ENCODE data around the gene ARMC12. TPM values are rescaled to one million over a fixed set of nuclear protein-coding genes. Genes with fewer than 3 reads are reported as not detected.

The ARMC12 gene
- total RNA-seq, 4 donors from 2014 or later, result 0.51 to 1.7 (median 1.0) TPM

DNA sequence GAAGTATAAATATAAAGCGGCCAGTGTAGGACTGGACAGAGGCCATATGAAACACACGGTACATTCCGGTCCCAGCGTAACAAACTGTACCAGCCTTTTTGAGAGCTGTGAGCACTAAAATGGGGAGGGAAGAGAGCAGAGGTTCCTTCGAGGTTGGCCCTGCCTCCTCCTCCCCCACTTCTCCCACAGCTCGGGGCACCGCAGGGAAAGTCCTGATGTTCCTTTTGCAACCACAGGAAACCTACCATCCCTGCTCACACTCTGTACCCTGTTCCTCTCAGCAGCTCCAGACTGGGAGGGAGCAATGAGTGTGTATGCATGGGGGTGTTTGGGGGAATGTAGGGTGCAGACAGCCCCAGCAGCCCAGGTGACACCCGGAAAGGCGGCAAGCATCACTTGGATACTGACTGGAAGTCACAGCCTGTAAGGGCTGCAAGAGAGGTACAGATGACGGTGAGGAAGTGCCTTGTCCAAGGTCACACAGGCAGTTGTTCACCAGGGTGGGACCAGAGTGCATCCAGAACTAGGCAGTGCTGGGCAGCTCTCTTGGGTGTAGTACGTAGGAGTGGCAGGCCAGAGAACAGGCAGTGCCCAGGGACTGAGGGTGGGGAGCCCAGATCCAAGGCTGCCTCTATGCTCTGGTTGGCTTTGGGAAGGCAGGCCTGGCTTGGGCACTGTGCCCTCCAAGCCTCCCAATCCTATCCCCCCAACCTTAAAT is 11.0 kb upstream of the ARMC12 start:
- TF ChIP-seq, protein P1, sequence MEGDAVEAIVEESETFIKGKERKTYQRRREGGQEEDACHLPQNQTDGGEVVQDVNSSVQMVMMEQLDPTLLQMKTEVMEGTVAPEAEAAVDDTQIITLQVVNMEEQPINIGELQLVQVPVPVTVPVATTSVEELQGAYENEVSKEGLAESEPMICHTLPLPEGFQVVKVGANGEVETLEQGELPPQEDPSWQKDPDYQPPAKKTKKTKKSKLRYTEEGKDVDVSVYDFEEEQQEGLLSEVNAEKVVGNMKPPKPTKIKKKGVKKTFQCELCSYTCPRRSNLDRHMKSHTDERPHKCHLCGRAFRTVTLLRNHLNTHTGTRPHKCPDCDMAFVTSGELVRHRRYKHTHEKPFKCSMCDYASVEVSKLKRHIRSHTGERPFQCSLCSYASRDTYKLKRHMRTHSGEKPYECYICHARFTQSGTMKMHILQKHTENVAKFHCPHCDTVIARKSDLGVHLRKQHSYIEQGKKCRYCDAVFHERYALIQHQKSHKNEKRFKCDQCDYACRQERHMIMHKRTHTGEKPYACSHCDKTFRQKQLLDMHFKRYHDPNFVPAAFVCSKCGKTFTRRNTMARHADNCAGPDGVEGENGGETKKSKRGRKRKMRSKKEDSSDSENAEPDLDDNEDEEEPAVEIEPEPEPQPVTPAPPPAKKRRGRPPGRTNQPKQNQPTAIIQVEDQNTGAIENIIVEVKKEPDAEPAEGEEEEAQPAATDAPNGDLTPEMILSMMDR (IDR thresholded peaks at IDR 0.05; ENCODE audit: low read depth), result no peak

DNA sequence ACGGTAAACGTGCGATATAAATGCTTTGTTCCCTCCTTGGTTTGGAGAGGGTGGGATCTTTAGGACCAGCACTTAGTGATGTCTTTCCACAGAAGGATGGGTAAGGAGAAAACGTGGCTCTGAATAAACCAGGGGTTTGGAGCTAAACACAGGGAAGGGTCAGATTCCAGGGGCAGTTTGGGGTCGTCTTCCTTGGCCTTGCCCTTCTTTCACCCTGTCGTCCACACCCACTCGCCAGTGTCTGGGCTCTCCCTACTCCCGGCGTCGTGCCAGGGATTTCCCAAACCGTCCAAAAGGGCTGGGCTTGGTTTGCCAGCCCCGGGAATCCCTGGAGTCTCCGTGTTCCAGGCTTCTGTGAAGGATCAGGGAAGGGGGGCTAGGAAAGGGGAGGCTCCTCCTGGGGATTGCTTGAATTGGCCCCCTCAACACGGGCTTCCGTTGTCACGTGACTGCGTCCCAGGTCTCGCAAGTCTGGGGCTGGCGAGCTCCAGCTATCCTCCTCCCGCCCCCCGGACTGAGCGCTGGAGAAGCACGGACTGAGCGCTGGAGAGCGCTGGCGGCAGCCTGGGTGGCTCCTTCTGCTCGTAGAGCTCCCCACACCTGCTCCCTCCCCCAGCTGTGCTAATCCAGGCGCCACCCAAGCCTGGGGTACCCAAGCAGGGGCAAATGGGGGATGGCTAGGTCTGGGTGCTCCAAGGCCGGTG is 9.4 kb upstream of the ARMC12 start:
- TF ChIP-seq, protein P1 (IDR thresholded peaks at IDR 0.05; ENCODE audit: low read depth), result no peak

DNA sequence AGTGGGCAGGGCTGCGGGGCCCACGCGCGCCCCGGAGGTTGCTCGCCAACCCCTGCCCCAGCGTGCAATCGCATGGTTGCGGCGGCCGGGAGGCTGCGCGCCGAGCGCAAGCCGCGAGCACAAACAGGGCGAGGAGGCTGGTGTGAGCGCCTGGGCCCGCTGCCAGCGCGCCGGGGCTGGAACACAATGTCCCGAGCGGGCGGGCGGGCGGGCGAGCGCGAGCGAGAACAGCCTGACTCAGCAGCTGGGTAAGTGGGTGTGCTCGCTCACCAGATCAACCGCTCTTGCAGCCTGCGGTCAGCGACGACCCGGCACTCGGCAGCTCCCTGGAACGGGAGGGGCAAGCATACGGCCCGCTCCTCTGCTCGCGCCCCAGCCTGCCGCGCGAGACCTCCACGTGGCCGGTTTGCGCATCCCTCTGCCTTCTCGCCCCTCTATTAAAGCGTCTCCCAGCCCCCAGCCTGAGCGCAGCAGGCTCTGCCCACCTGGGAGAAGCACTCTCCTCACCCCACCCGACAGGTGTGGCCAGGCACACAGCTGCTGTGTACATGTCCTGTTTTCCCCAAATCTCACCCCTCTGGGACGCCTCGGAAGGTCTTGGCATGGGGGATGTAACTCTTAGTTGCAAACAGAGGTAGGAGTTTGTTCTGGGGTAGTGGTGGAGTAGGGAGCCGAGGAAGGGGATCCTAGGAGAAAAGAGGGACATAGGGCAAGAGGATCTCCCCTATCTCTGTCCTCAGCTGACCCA is 8.7 kb upstream of the ARMC12 start:
- TF ChIP-seq, protein P1 (IDR thresholded peaks at IDR 0.05; ENCODE audit: low read depth), result no peak

DNA sequence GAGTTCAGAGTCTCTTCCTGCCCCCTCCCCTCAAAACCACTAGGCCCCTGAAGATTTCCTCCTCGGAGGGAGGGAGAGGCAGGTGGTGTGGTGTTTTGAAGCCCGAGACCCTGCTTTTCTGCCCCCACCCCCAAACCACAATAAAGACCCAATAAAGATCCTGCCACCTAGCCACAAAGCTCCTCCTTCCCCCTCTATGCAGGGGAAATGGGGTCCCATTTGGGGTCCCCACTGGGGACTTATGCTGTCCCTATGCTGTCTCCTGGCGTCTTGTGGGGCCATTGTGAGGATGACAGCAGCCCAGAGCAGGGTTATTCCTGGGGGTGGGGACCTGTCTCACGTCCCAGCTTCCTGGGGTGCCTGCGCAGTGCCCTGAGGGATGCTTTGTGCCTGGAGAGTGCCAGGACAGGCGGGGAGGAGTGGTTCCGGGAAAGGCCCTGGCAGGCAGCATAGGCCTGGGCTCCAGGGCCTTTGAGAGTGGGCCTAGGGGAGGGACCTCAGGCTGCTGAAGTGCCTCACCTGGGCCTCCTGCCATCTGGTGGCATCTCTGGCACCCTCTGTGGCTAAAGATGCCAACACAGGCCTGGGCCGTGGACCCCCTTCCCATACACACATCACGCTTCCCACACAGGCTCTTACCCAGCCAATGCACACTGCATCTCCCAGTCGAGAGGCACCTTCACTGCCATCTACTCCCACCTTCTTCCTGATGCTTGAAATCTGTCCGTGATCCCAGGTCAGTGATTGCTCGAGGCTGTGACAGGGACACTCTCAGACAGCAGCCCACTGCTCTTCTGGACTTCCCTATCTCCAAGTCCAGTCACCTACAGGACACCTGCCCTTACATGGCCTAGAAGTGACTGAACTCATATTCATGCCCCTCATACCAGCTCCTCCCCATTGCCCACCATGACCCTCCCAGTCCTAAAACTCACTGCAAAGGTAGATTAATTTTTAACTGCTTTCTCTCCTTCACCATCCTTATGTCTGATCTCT is 7.9 kb upstream of the ARMC12 start:
- TF ChIP-seq, protein P1 (IDR thresholded peaks at IDR 0.05; ENCODE audit: low read depth), result no peak

DNA sequence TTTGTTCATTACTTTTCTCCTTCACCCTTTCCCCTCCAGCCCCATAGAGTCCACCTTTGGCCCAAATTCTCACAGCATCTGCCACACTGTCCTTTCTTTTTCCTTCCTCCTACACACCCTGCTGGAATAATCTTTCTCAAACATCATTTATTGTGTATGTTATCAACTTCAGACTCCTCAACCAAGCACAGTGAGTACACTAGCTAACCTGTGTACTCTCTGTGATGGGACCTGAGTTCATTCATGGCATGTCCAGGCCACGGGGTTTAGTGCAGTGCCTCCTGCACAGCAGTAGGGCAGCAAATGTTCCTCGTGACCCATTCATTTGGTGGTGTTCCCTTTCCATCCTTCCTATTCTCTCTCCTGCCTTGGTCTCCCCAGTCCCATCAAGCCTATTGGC is 7.1 kb upstream of the ARMC12 start:
- TF ChIP-seq, protein P1 (IDR thresholded peaks at IDR 0.05; ENCODE audit: low read depth), result no peak

DNA sequence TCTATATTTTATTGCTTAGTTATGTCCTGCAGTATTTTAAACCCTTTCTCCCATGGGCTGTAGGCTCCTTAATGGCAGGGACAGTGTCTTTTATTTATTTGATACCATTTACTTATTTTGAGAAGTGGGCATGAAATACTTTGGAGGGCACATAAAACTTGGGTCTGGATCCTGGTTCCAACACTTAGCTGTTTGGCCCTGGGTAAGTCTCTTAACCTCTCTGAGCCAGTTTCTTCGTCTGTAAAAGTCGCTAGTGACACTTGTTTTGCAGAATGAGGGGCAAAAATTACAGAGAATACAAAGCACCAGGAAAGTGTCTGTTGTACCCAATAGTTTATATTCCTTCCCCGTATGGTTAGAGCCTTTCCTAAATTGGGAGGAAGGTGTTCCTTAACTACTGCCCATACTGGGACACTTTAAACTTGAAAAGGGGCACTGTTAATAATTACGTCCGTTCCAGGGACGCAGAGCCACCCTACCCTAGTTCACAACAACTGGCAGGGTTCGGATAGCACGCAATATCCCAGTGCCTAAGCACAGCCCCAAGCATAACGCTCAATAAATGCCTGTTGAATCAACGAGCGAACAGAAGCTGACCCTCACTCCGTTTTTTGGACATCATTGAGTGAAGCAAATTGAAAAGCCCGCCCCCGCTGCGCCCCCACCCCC is 6.0 kb upstream of the ARMC12 start:
- TF ChIP-seq, protein P1 (IDR thresholded peaks at IDR 0.05; ENCODE audit: low read depth), result no peak

Data from subcutaneous adipose tissue (tissue), 4 donors.